Left colon (tissue), 2 donors: ENCODE results near the gene ST3GAL2. TPM values are rescaled to one million over a fixed set of nuclear protein-coding genes. Genes with fewer than 3 reads are reported as not detected.
"Not testable (repeated sequence)": the region's sequence is repeated elsewhere in the genome, so short reads cannot be mapped to it uniquely, and the experiment has no call there.

Experiments
- ATAC-seq: fragments of 200-7000 bp; cut with Tn5 transposase; one replicate; pipeline ENCODE4 v1.9.1; 2020; ENCODE audit warnings: mild to moderate bottlenecking, moderate library complexity
- DNase-seq, 2 donors: peaks; one replicate each; pipeline ENCODE4 v3.0.0-alpha.2; 2020
- intact Hi-C, 2 donors: fragments of 100-400 bp; cut with DNase I in 1 of 2; cut with micrococcal nuclease in 1 of 2; formaldehyde crosslinking; loops; one replicate each; pipeline versions ENCODE4 v1.11.2 to v1.14.0; 2022; cut with DNase I, micrococcal nuclease
- total RNA-seq, 2 donors: library from RNA; stranded (reverse); fragmentation: NEBNext Ultra II Directional; extraction: Animal tissue kit (Norgen Biotek cat#: 25700); gene quantifications; one replicate each; pipeline ENCODE4 v1.2.1, GENCODE V29; 2021
- donor health status: DM: no; HTN: no; CAD: no.
- donor health status: DM: yes; HTN: yes; CAD: no.

The ST3GAL2 gene
- total RNA-seq, 2 donors from 2014 or later, result 6.0 to 8.7 TPM

DNA sequence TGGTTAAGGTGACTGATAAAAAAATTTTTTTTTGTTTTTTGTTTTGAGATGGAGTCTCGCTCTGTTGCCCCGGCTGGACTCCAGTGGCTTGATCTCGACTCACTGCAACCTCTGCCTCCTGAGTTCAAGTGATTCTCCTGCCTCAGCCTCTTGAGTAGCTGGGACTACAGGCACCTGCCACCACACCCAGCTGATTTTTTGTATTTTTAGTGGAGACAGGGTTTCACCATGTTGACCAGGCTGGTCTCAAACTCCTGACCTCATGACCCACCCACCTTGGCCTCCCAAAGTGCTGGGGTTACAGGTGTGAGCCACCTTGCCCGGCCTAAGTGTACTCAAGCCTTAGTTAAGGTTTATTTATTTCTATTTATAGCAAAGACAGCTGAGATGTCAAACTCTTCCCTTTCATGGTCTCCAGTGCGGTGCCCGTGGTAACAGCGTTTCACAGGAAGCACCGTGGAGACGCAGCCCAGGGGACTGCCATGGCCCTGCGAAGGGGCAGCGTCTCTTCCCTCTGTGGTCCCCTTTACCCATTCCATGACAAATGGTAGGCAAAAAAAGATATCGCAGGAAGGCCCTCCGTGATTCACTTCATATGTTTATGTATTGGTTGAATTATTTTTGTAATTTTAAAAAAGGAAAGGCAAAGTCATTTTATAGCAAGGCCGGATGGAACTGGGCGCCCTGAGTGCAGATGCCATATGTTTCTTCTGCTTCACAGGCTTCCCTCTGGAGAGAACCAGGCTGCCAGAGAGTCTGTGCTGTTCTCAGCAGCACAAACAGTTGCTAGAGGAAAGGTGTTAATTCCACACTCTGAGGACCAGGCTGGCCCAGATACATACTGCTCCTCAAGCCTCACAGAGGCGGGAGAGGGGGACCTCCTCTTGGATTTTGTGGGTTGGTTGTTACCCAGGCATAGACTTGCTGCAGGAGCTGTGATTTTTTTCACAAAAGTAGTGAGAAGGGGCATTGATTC is 63.0 kb downstream of the ST3GAL2 start:
- no peak for DNase-seq
- ATAC-seq, result no peak
- intact Hi-C loops, result no loop called here

GRCh38 chr16:70374213-70374612 is 64.7 kb downstream of the ST3GAL2 start:
- ATAC-seq (no peak), DNase-seq (no peak)
- intact Hi-C loops, result no loop called here

- ATAC-seq (no peak), DNase-seq (no peak)
- intact Hi-C loops, result no loop called here
Measured at GRCh38 chr16:70372921-70373728, 65.8 kb downstream of the ST3GAL2 start.

GRCh38 chr16:70370924-70371323 is 68.0 kb downstream of the ST3GAL2 start:
- intact Hi-C loops, result no loop called here
- ATAC-seq (no peak), DNase-seq (no peak)

GRCh38 chr16:70370145-70370544 is 68.8 kb downstream of the ST3GAL2 start:
- ATAC-seq (peak; percentile 81), DNase-seq (peak in 1 of 2 donors; percentile 48)
- intact Hi-C loops, result not testable (repeated sequence)

DNA sequence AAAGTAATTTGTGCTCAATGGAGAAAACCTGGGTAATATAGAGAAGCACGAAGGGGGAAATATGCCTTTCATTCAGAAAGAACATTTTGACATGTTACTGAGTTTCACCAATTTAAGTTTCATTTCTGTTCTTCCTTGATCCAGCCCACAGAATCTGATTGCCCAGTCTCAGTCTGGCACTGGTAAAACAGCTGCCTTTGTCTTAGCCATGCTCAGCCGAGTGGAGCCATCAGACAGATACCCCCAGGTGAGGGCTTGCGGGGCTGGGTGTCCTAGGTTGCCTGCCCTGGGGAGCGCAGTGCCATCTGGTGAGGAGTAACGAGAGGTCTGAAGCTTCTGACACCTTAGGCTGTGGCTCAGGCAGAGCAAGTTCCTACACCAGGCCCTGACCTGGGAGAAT is 74.5 kb downstream of the ST3GAL2 start:
- intact Hi-C loops, result loop anchor here in 1 of 2 donors (10.0 kb wide), 1 partner anchor 290 kb away; no protein-coding TSS in a partner anchor
- DNase-seq (no peak), ATAC-seq (no peak)

GRCh38 chr16:70359552-70359951 is 79.3 kb downstream of the ST3GAL2 start:
- intact Hi-C loops, result no loop called here
- ATAC-seq (no peak), DNase-seq (no peak)

DNA sequence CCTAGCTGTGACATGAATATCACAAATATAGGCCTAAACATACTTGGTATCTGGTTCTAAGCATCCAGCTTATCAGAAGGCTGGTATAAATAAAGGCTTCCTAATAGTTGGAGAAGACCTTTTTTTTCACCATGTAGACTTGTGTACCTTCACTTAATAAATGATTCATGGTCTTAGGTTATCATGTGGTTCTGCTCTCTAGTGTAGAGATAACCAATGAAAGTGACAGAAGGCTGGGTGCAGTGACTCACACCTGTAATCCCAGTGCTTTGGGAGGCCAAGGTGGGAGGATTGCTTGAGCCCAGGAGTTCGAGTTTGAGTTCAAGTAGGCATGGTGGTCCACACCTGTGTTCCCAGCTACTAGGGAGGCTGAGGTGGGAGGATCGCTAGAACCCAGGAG is 89.1 kb downstream of the ST3GAL2 start:
- ATAC-seq (no peak), DNase-seq (no peak)
- intact Hi-C loops, result no loop called here

DNA sequence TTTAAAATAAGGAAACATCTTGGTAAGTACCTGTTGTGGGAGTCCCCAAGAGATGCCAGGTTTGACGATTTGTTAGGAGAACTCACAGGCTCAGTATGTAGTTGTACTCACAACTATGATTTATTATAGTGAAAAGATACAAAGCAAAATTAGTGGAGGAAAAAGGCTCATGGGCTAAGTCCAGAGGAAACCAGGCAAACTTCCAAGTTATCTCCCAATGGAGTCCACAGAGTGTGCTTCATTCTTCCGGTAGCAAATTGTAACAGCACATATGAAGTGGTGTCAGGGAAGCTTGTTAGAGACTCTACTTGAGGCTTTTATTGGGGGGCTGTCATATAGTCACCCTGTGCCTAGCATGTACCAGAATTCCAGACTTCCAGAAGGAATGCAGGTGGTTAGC is 89.9 kb downstream of the ST3GAL2 start:
- ATAC-seq, result no peak
- DNase-seq, result no peak

GRCh38 chr16:70345840-70346239 is 93.1 kb downstream of the ST3GAL2 start:
- DNase-seq (no peak), ATAC-seq (no peak)
- intact Hi-C loops, result no loop called here

More for the DNA sequence above, 89.9 kb downstream of the ST3GAL2 start:
- intact Hi-C loops, result no loop called here

GRCh38 chr16:70342016-70342415 is 96.9 kb downstream of the ST3GAL2 start:
- ATAC-seq (no peak), DNase-seq (no peak)
- intact Hi-C loops, result no loop called here

- DNase-seq, result no peak
- no peak for ATAC-seq
Measured at GRCh38 chr16:70341600-70341999, 97.3 kb downstream of the ST3GAL2 start.

GRCh38 chr16:70337814-70338213 is 101.1 kb downstream of the ST3GAL2 start:
- intact Hi-C loops, result no loop called here
- no peak for DNase-seq
- ATAC-seq, result no peak

More at GRCh38 chr16:70341600-70341999, 97.3 kb downstream of the ST3GAL2 start:
- intact Hi-C loops, result no loop called here

DNA sequence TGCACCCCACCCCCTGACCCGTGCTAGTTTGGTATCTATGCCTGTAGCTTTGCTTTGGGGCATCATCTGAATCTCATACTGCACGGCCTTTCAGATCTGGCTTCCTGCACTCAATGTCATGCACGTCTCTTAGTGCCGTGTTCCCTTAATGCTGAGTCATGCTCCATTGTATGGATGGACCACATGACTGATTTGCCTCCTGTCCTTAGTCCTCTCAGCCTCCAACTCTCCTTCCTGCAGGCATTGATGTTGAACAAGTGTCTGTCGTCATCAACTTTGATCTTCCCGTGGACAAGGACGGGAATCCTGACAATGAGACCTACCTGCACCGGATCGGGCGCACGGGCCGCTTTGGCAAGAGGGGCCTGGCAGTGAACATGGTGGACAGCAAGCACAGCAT is 106.2 kb downstream of the ST3GAL2 start:
- intact Hi-C loops, DNase-seq, ATAC-seq: not testable (repeated sequence)

GRCh38 chr16:70331588-70332358 is 107.1 kb downstream of the ST3GAL2 start:
- intact Hi-C loops, result no loop called here
- ATAC-seq (peak; percentile 61), DNase-seq (no peak)

DNA sequence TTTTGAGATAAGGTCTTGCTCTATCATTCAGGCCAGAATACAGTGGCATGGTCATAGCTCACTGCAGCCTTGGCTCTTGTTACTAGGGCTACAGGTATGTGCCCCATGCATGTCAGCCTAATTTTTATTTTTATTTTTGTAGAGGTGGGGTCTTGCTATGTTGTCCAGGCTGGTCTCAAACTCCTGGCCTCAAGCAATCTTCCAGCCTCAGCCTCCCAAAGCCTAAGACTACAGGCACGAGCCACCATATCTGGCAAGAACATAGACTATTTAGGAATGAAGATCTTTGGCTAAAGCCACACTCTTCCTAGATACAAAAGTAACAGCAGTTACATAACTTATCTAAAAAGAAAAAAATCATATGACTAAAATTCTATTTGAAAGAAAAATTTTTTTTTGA is 107.8 kb downstream of the ST3GAL2 start:
- intact Hi-C loops, result no loop called here
- no peak for DNase-seq
- no peak for ATAC-seq
